GM19463 (cell line): ENCODE measurements around the gene LRP4.

Source experiments
- ATAC-seq: cut with Tn5 transposase; IDR thresholded peaks from one replicate; pipeline ENCODE4 v1.9.1; 2021; ENCODE audit warnings: mild to moderate bottlenecking, moderate library complexity; ENCODE audit not compliant: unreplicated experiment

Gene LRP4

GRCh38 chr11:46918788-46919513, 601 bp upstream of the LRP4 start:
- ATAC-seq, result no peak

DNA sequence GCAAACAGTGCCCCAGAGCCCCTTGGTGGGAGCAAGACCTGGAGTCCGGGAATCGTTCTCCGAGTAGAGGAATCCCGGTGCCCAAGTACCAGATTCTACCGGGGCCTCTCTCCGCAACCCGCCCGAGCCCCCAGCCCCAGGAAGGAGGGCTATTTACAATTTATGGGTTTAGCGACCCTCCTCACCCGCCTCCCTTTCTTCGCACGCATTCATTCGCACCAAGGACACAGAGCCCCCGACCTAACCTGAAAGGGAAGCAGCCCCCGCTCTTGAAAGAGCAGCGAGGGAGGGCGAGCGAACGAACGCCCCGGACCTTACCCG, 628 bp downstream of the LRP4 start:
- no peak for ATAC-seq

GRCh38 chr11:46917109-46917761, 1.1 kb downstream of the LRP4 start:
- ATAC-seq, result no peak

- no peak for ATAC-seq
Measured at GRCh38 chr11:46916286-46917108, 1.9 kb downstream of the LRP4 start.

DNA sequence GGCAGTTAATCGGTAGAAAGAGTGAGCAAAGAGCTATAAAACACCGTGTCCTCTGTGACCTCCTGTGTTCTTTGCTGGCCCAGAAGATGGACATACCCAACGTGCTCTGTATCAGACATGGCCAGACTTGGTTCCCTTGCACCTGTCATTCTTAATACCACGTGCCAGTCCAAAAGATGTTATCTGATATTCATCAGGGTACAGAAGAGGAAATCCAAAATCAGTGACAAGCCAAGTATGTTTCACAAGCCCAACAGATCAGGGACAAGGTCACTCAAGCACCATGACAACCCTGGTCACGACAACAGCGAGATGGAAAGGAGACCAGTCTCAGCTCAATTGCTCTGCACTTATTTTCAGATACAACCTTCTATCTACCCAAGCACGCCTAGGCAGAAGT, 3.4 kb downstream of the LRP4 start:
- no peak for ATAC-seq

DNA sequence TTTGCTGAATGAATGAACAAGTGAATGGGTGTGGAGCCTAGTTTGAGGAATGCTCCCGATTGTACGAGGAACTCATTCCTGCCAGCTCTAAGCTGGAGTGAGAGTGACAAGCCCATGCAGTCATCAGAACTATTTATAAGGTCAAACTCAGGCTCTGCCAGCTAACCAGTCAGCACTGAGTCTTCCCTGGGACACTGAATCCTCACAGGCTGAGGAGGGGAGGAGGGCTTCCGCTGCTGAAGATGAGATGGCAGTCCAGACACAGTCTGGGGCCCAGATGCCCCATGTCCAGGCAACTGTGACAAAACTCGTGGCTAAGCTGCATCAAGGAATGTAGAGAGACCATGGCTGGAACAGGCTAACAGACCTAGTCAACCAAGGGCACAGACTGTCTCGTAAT, 4.0 kb downstream of the LRP4 start:
- ATAC-seq, result no peak

- no peak for ATAC-seq
Measured at GRCh38 chr11:46913484-46913883, 4.9 kb downstream of the LRP4 start.

- ATAC-seq, result no peak
Measured at GRCh38 chr11:46912526-46913150, 5.7 kb downstream of the LRP4 start.

DNA sequence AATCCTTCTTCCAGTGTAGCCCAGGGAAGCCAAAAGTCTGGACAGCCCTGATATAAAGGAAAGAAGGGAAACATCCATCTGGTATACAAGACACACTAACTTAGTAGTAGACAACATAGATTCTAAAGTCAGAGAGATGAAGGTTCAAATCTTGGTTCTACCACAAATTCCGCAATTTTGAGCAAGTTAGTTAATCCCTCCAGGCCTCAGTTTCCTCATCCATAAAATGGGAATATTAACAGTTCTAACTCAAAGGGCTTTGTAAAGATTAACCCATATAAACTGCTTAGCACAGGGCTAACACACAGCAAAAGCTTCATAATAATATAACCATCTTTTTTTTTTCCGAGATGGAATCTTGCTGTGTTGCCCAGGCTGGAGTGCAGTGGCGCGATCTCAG, 10.7 kb downstream of the LRP4 start:
- no peak for ATAC-seq

GRCh38 chr11:46906609-46907041, 11.7 kb downstream of the LRP4 start:
- ATAC-seq, result no peak

DNA sequence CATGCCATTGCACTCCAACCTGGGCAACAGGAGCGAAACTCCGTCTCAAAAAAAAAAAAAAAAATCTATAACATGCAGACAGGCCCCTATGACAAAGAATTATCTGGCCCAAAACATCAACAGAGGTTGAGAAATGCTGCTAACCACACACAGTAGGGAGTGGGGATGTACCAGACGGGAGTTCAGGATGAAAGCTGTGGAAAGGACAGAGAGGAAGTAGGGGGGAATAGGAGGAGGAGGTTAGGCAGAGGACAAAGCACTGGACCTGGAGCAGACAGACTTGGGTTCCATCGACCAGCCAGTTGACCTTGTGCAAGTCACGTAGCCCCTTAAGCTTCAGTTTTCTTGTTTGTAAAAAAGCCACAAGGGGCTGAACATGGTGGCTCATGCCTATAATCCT, 12.5 kb downstream of the LRP4 start:
- no peak for ATAC-seq

GRCh38 chr11:46903846-46904245, 14.5 kb downstream of the LRP4 start:
- no peak for ATAC-seq

DNA sequence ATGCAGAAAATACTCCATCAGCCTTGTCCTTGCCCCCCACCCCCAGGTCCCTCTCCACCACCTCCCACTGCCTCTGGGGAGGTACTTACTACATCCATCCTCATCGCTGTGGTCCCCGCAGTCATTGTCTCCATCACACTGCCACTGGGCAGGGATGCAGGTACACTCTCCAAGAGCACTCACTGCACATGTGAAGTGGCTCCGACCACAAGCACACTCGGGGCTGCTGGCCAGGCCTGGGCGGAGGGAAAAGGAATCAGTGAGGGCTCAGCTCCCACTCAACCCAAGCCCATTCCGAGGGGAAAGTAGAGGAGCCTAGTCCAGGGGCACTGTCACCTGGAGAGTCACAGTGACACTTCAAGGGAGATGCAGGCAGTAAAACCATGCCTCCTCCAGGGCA, 15.7 kb downstream of the LRP4 start:
- ATAC-seq, result no peak

- ATAC-seq, result no peak
Measured at GRCh38 chr11:46901156-46901555, 17.2 kb downstream of the LRP4 start.

DNA sequence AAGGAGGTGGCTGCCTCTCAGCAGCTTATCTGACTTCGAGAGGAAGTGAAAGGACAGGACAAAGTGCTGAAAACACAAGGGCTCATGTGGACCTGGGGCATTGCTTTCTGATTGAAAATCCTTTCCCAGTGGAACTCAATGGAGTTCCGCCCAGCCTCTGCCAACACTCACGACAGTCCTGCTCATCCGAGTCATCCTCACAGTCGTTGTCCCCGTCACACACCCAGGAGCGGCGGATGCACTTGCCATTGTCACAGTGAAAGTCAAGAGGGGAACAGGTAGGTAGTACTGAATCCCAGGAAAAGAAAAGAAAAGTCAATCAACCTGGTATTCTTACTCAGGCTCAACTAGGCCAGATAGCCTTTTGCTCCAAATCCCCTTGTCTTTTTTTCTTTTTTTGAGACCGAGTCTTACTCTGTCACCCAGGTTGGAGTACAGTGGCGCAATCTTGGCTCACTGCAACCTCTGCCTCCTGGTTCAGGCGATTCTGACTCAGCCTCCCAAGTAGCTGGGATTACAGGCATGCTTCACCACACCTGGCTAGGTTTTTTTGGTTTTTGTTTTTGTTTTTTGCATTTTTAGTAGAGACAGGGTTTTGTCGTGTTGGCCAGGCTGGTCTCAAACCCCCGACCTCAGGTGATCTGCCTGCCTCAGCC, 18.1 kb downstream of the LRP4 start:
- no peak for ATAC-seq

DNA sequence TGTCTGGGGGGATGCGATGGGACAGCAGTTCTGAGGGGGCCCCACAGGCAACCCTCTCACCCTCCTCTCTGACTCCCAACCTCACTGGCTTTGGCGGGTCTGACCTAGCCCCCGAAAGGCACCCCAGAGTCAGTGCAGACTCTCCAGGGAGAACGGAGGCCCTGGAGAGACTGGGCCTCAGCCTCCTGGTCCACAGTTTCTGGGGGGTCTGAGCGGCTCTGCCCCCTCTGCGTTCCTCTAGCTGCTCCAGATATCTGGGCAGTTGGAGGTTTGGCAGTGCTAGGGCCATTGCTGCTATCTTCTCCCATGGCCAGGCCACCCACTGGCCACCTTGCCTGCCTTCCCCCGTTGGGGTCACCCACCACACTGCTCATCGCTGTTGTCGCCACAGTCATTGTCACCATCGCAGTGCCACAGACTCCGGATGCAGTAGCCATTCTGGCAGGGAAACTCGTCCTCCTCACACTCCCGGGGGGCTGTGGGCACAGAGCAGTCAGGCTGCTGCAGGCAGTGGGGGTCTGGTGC, 18.8 kb downstream of the LRP4 start:
- ATAC-seq, result no peak

GRCh38 chr11:46898396-46899095, 19.8 kb downstream of the LRP4 start:
- no peak for ATAC-seq

GRCh38 chr11:46896719-46897406, 21.5 kb downstream of the LRP4 start:
- ATAC-seq, result no peak

DNA sequence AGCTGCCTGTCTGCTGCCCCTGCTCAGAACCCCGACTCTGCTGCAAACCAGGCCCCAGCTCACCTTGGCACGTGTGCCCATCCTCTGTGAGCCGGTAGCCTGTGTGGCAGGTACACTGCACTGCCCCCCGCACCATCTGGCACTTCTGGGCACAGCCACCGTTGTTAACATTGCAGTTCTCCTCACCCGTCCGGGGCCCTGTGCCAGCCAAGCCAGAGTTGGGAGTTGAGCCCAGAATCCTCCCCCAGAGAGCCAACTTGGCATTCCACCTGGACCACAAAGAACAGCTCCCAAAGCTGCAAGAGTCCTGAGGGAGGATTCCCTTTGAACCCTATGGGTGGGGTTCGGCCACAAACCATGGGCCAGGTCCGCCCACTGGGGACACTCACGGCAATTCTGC, 22.5 kb downstream of the LRP4 start:
- no peak for ATAC-seq

- ATAC-seq, result no peak
Measured at GRCh38 chr11:46894961-46895360, 23.4 kb downstream of the LRP4 start.
